H9 (cell line): ENCODE results near the gene EIF4E1B. TPM values are rescaled to one million over a fixed set of nuclear protein-coding genes. Genes with fewer than 3 reads are reported as not detected.

ENCODE experiments used
- DNase-seq: peaks from one replicate; pipeline ENCODE4 v3.0.0-alpha.2; 2017
- H2AFZ ChIP-seq: one replicate; pipeline ENCODE4 v1.6.1; 2013; ENCODE audit warnings: mild to moderate bottlenecking, low read length, control low read depth, moderate library complexity
- H2AK5ac ChIP-seq: 2 replicates; pipeline ENCODE4 v1.6.1; 2013; ENCODE audit warnings: low read length, control low read depth, mixed read lengths; ENCODE audit not compliant: insufficient read length
- H2BK120ac ChIP-seq: one replicate; pipeline ENCODE4 v1.6.1; 2013; ENCODE audit warnings: low read depth, mild to moderate bottlenecking, low read length, control low read depth, inconsistent platforms; ENCODE audit not compliant: poor library complexity, severe bottlenecking
- H2BK12ac ChIP-seq: 2 replicates; pipeline ENCODE4 v1.6.1; 2013; ENCODE audit warnings: low read length, control low read depth, mixed read lengths, low read depth; ENCODE audit not compliant: insufficient read length
- H2BK15ac ChIP-seq: 2 replicates; pipeline ENCODE4 v1.6.1; 2013; ENCODE audit warnings: low read depth, low read length, control low read depth
- H2BK20ac ChIP-seq: one replicate; pipeline ENCODE4 v1.6.1; 2013; ENCODE audit warnings: low read depth, mild to moderate bottlenecking, low read length, control low read depth, inconsistent platforms; ENCODE audit not compliant: poor library complexity, severe bottlenecking
- H2BK5ac ChIP-seq: 2 replicates; pipeline ENCODE4 v1.6.1; 2013; ENCODE audit warnings: low read length, control low read depth, mixed read lengths; ENCODE audit not compliant: insufficient read length
- H3K14ac ChIP-seq: 2 replicates; pipeline ENCODE4 v1.6.1; 2013; ENCODE audit warnings: low read length, control low read depth; ENCODE audit not compliant: insufficient read depth
- H3K18ac ChIP-seq: 2 replicates; pipeline ENCODE4 v1.6.1; 2013; ENCODE audit warnings: low read depth, mild to moderate bottlenecking, mixed read lengths, low read length, control low read depth; ENCODE audit not compliant: insufficient read length
- H3K23ac ChIP-seq: 2 replicates; pipeline ENCODE4 v1.6.1; 2013; ENCODE audit warnings: low read length, control low read depth, mixed read lengths, low read depth; ENCODE audit not compliant: insufficient read length
- H3K23me2 ChIP-seq: 2 replicates; pipeline ENCODE4 v1.6.1; 2013; ENCODE audit warnings: low read depth, mild to moderate bottlenecking, mixed read lengths, low read length, control low read depth; ENCODE audit not compliant: insufficient read length, poor library complexity, severe bottlenecking
- H3K27ac ChIP-seq: 2 replicates; pipeline ENCODE4 v1.5.1; 2013; ENCODE audit warnings: low read length, control low read depth, mixed read lengths, low read depth; ENCODE audit not compliant: insufficient read length
- H3K27me3 ChIP-seq: 2 replicates; pipeline ENCODE4 v1.6.1; 2013; ENCODE audit warnings: low read length, control low read depth, inconsistent platforms; ENCODE audit not compliant: insufficient read depth
- H3K4ac ChIP-seq: 2 replicates; pipeline ENCODE4 v1.6.1; 2013; ENCODE audit warnings: low read depth, mild to moderate bottlenecking, control low read depth, inconsistent platforms, low read length, moderate library complexity
- H3K4me1 ChIP-seq: 2 replicates; pipeline ENCODE4 v1.6.1; 2013; ENCODE audit warnings: low read length, control low read depth, inconsistent platforms; ENCODE audit not compliant: insufficient read depth
- H3K4me2 ChIP-seq: 2 replicates; pipeline ENCODE4 v1.6.1; 2013; ENCODE audit warnings: low read length, control low read depth, mixed read lengths; ENCODE audit not compliant: insufficient read length, insufficient read depth
- H3K56ac ChIP-seq: 2 replicates; pipeline ENCODE4 v1.6.1; 2013; ENCODE audit warnings: low read depth, mild to moderate bottlenecking, mixed read lengths, low read length, control low read depth; ENCODE audit not compliant: insufficient read length
- H3K79me1 ChIP-seq: 2 replicates; pipeline ENCODE4 v1.6.1; 2013; ENCODE audit warnings: low read depth, mild to moderate bottlenecking, moderate library complexity, low read length, control low read depth, inconsistent platforms; ENCODE audit not compliant: insufficient read depth, poor library complexity, severe bottlenecking
- H3K79me2 ChIP-seq: 2 replicates; pipeline ENCODE4 v1.6.1; 2013; ENCODE audit warnings: low read length, control low read depth, inconsistent platforms; ENCODE audit not compliant: insufficient read depth
- H3K9ac ChIP-seq: 2 replicates; pipeline ENCODE4 v1.6.1; 2013; ENCODE audit warnings: low read length, control low read depth, mixed read lengths; ENCODE audit not compliant: insufficient read length; ENCODE audit errors: extremely low read depth
- H3K9me3 ChIP-seq: one replicate; pipeline ENCODE4 v1.6.1; 2013; ENCODE audit warnings: low read depth, low read length, inconsistent platforms; ENCODE audit not compliant: control insufficient read depth
- H3T11ph ChIP-seq: one replicate; pipeline ENCODE4 v1.6.1; 2013; ENCODE audit warnings: mild to moderate bottlenecking, low read length, control low read depth, inconsistent platforms
- H4K20me1 ChIP-seq: one replicate; pipeline ENCODE4 v1.6.1; 2013; ENCODE audit not compliant: control insufficient read depth, insufficient read length, insufficient read depth
- H4K5ac ChIP-seq: 2 replicates; pipeline ENCODE4 v1.6.1; 2013; ENCODE audit warnings: low read depth, mild to moderate bottlenecking, mixed read lengths, low read length, control low read depth; ENCODE audit not compliant: insufficient read length
- H4K8ac ChIP-seq: replicated peaks from 2 replicates; pipeline ENCODE4 v1.6.1; 2013; ENCODE audit warnings: low read length, control low read depth, mixed read lengths, low read depth; ENCODE audit not compliant: insufficient read length
- H4K91ac ChIP-seq: 2 replicates; pipeline ENCODE4 v1.6.1; 2013; ENCODE audit warnings: low read depth, mild to moderate bottlenecking, moderate library complexity, mixed read lengths, low read length, control low read depth; ENCODE audit not compliant: insufficient read length
- H3K27ac Mint-ChIP-seq, 3 experiments: 2 replicates in 2 of 3; 3 replicates in 1 of 3; pipeline ENCODE4 v1.8.0; 2020 to 2021; ENCODE audit warnings: mixed read lengths in 3 of 3, mild to moderate bottlenecking in 1 of 3, moderate library complexity in 1 of 3
- H3K27me3 Mint-ChIP-seq: 2 replicates; pipeline ENCODE4 v1.8.0; 2021; ENCODE audit warnings: low read depth, mild to moderate bottlenecking, moderate library complexity, mixed read lengths
- H3K36me3 Mint-ChIP-seq, 3 experiments: 2 replicates in 2 of 3; 3 replicates in 1 of 3; pipeline ENCODE4 v1.8.0; 2020 to 2021; ENCODE audit warnings: low read depth in 3 of 3, mixed read lengths in 3 of 3; ENCODE audit not compliant: insufficient read depth in 1 of 3
- H3K4me1 Mint-ChIP-seq, 2 experiments: 2 replicates each; pipeline ENCODE4 v1.8.0; 2020; ENCODE audit warnings: mixed read lengths in 2 of 2
- H3K4me3 Mint-ChIP-seq, 2 experiments: 2 replicates in 1 of 2; 3 replicates in 1 of 2; pipeline ENCODE4 v1.8.0; 2020 to 2021; ENCODE audit warnings: mild to moderate bottlenecking in 2 of 2, mixed read lengths in 2 of 2, moderate library complexity in 1 of 2
- H3K9me3 Mint-ChIP-seq, 2 experiments: 2 replicates in 1 of 2; 3 replicates in 1 of 2; pipeline ENCODE4 v1.8.0; 2020; ENCODE audit warnings: mild to moderate bottlenecking in 2 of 2, mixed read lengths in 2 of 2, moderate library complexity in 1 of 2
- WGBS: extraction: QIAGEN DNeasy Blood & Tissue Kit; methylation state at CpG from one replicate; pipeline ENCODE4 v1.1.7; 2013; ENCODE audit warnings: missing lambda C conversion rate, low lambda C conversion rate, mixed read lengths; ENCODE audit not compliant: insufficient read length; ENCODE audit errors: extremely low coverage; 5-methylcytosine and 5-hydroxymethylcytosine counted together
- total RNA-seq: library from RNA; stranded (reverse); gene quantifications from 2 replicates; pipeline ENCODE4 v1.2.1, GENCODE V29; 2021
- TF ChIP-seq, protein P1 (sequence below): fragments of 200-600 bp; sonication (generic); conservative IDR thresholded peaks from 3 replicates; pipeline ENCODE4 v1.8.0; 2021; ENCODE audit warnings: antibody characterized with exemption, mild to moderate bottlenecking

The EIF4E1B gene
- total RNA-seq, 1 experiment from 2014 or later = 1.3 TPM

DNA sequence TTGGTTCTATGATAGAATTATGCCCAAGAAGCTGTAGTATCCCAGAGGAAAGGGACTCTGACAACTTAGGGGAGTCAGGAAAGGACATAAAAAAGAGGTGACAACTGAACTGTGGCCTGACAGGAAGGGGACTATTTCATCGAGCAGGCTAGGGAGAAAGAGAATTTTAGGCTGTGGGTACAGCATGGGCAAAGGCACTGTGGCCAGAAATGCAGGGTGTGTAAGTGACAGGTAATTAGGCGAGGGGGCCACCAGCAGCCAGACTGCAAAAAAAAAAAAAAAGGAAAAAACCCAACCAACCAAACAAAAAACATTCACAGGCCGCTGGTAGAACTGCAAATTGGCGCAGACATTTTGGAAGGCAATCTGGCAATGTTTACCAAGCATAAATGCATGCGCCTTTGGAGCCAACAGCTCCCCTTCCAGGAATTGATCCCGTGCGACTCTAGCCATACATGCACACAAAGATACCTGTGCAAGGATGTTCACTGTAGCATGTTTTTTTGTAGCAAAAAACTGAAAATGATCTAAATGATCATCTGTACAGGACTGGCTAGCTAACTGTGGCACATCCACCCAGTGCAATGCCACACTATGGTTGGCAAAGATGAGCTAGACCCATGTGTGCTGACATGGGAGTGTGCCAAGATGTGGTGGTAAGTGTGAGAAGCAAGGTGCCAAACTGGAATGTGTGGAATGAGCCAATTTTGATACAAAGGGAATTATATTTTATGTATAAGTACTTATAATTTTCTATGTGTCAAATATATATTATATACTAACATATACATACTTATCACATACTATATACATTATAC is 1.1 kb downstream of the EIF4E1B start:
- H3K36me3 Mint-ChIP-seq = peaks cover 0 to 6% (median 0%) of the 10 kb centered on the region in 3 experiments; a peak in 2 of 7 replicates
- no peak overlapping the region for H3K9ac ChIP-seq
- H3K9me3 Mint-ChIP-seq = peaks cover 0 to 7% of the 10 kb centered on the region in 2 experiments; a peak in 2 of 5 replicates
- H2BK120ac ChIP-seq = no peak overlapping the region
- no peak overlapping the region for H2AFZ ChIP-seq
- H3K27me3 ChIP-seq = peaks cover 6% of the 10 kb centered on the region; the same call in 1 of the 2 replicates
- H4K5ac ChIP-seq = no peak overlapping the region
- H3K18ac ChIP-seq = no peak overlapping the region
- H3K14ac ChIP-seq = no peak overlapping the region
- no peaks in the 10 kb centered on the region for H3K4me1 ChIP-seq
- no peak overlapping the region for H4K91ac ChIP-seq
- H3K23ac ChIP-seq = no peak overlapping the region
- H3K4me2 ChIP-seq = peak overlapping the region; percentile 93
- H3K27me3 Mint-ChIP-seq = peaks cover 78% of the 10 kb centered on the region
- no peak overlapping the region for H2BK20ac ChIP-seq
- H3K56ac ChIP-seq = no peak overlapping the region
- TF ChIP-seq, protein P1, sequence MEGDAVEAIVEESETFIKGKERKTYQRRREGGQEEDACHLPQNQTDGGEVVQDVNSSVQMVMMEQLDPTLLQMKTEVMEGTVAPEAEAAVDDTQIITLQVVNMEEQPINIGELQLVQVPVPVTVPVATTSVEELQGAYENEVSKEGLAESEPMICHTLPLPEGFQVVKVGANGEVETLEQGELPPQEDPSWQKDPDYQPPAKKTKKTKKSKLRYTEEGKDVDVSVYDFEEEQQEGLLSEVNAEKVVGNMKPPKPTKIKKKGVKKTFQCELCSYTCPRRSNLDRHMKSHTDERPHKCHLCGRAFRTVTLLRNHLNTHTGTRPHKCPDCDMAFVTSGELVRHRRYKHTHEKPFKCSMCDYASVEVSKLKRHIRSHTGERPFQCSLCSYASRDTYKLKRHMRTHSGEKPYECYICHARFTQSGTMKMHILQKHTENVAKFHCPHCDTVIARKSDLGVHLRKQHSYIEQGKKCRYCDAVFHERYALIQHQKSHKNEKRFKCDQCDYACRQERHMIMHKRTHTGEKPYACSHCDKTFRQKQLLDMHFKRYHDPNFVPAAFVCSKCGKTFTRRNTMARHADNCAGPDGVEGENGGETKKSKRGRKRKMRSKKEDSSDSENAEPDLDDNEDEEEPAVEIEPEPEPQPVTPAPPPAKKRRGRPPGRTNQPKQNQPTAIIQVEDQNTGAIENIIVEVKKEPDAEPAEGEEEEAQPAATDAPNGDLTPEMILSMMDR = no peak
- no peak overlapping the region for H4K8ac ChIP-seq
- H2AK5ac ChIP-seq = no peak overlapping the region
- H3T11ph ChIP-seq = no peak overlapping the region
- H2BK12ac ChIP-seq = no peak overlapping the region
- no peak overlapping the region for H3K27ac Mint-ChIP-seq
- no peaks in the 10 kb centered on the region for H4K20me1 ChIP-seq
- no peaks in the 10 kb centered on the region for H3K79me1 ChIP-seq
- no peaks in the 10 kb centered on the region for H3K9me3 ChIP-seq
- no peak overlapping the region; a peak in 1 of 5 replicates for H3K4me3 Mint-ChIP-seq
- WGBS = no CpG with 5 or more reads among the region's 7 CpGs
- H2BK5ac ChIP-seq = no peak overlapping the region
- DNase-seq = no peak
- H2BK15ac ChIP-seq = no peak overlapping the region
- H3K23me2 ChIP-seq = peaks cover 8% of the 10 kb centered on the region
- no peak overlapping the region for H3K4ac ChIP-seq
- H3K4me1 Mint-ChIP-seq = peaks cover 31 to 43% of the 10 kb centered on the region in 2 experiments
- H3K27ac ChIP-seq = no peak overlapping the region
- no peaks in the 10 kb centered on the region for H3K79me2 ChIP-seq
